ENCODE results near the gene AK2. TPM values are rescaled to one million over a fixed set of nuclear protein-coding genes. Genes with fewer than 3 reads are reported as not detected.
A peak's percentile ranks its signal among the peaks of the same experiment; 100 is the strongest.

Gene AK2
- total and polyA plus RNA-seq, 4 donors: 71.8 to 95.6 (median 82.6) TPM

- no peaks in the 10 kb centered on the region for H3K9me3 ChIP-seq (ENCODE audit: control insufficient read depth, low read length)
- DNase-seq (no peak), ATAC-seq (ENCODE audit: low FRiP score) (no peak)
- no peak overlapping the region for H3K27ac ChIP-seq (ENCODE audit: low read depth in 1 of 2, low read length in 2 of 2)
- H3K4me1 ChIP-seq (ENCODE audit: control insufficient read depth in 1 of 2, insufficient read depth in 2 of 2, low read length in 2 of 2): no peaks in the 10 kb centered on the region
- intact Hi-C loops (cut with DNase I): no loop called here
- H3K36me3 ChIP-seq (ENCODE audit: control insufficient read depth in 1 of 2, insufficient read depth in 2 of 2, low read length in 1 of 2): peaks cover 8% of the 10 kb centered on the region in 2 donors
- no peak overlapping the region for H3K4me3 ChIP-seq (ENCODE audit: low read length in 2 of 2)
- H3K27me3 ChIP-seq (ENCODE audit: control insufficient read depth in 1 of 2, insufficient read depth in 2 of 2, low read length in 1 of 2): no peaks in the 10 kb centered on the region
Measured at GRCh38 chr1:33022650-33023200, 14.0 kb downstream of the AK2 start.

GRCh38 chr1:33021567-33022431, 14.9 kb downstream of the AK2 start:
- Histone ChIP-seq H3K27ac (ENCODE audit: low read depth in 1 of 2, low read length in 2 of 2) (no peak overlapping the region), H3K27me3 (ENCODE audit: control insufficient read depth in 1 of 2, insufficient read depth in 2 of 2, low read length in 1 of 2) (no peaks in the 10 kb centered on the region), H3K4me3 (ENCODE audit: low read length in 2 of 2) (no peak overlapping the region), H3K4me1 (ENCODE audit: control insufficient read depth in 1 of 2, insufficient read depth in 2 of 2, low read length in 2 of 2) (no peaks in the 10 kb centered on the region), H3K36me3 (ENCODE audit: control insufficient read depth in 1 of 2, insufficient read depth in 2 of 2, low read length in 1 of 2) (peaks cover 11% of the 10 kb centered on the region in 2 donors), H3K9me3 (ENCODE audit: control insufficient read depth, low read length) (no peaks in the 10 kb centered on the region)
- intact Hi-C loops (cut with DNase I): no loop called here
- 84 to 88% methylated on average over 4 of the region's 4 CpGs for WGBS, 2 donors
- no peak for ATAC-seq (ENCODE audit: low FRiP score)
- DNase-seq: no peak

GRCh38 chr1:33018112-33018511, 18.6 kb downstream of the AK2 start:
- Histone ChIP-seq H3K27ac (ENCODE audit: low read depth in 1 of 2, low read length in 2 of 2) (no peak overlapping the region), H3K4me3 (ENCODE audit: low read length in 2 of 2) (no peak overlapping the region), H3K9me3 (ENCODE audit: control insufficient read depth, low read length) (no peaks in the 10 kb centered on the region), H3K4me1 (ENCODE audit: control insufficient read depth in 1 of 2, insufficient read depth in 2 of 2, low read length in 2 of 2) (no peaks in the 10 kb centered on the region), H3K36me3 (ENCODE audit: control insufficient read depth in 1 of 2, insufficient read depth in 2 of 2, low read length in 1 of 2) (peaks cover 9 to 14% of the 10 kb centered on the region in 2 donors), H3K27me3 (ENCODE audit: control insufficient read depth in 1 of 2, insufficient read depth in 2 of 2, low read length in 1 of 2) (no peaks in the 10 kb centered on the region)
- WGBS, 2 donors: 94 to 95% methylated on average over 3 of the region's 3 CpGs
- intact Hi-C loops (cut with DNase I): no loop called here
- ATAC-seq (ENCODE audit: low FRiP score) (no peak), DNase-seq (no peak)

GRCh38 chr1:33017175-33017574, 19.5 kb downstream of the AK2 start:
- Histone ChIP-seq H3K4me1 (ENCODE audit: control insufficient read depth in 1 of 2, insufficient read depth in 2 of 2, low read length in 2 of 2) (peaks cover 0 to 3% of the 10 kb centered on the region in 2 donors), H3K27ac (ENCODE audit: low read depth in 1 of 2, low read length in 2 of 2) (no peak overlapping the region), H3K9me3 (ENCODE audit: control insufficient read depth, low read length) (no peaks in the 10 kb centered on the region), H3K4me3 (ENCODE audit: low read length in 2 of 2) (no peak overlapping the region), H3K27me3 (ENCODE audit: control insufficient read depth in 1 of 2, insufficient read depth in 2 of 2, low read length in 1 of 2) (no peaks in the 10 kb centered on the region), H3K36me3 (ENCODE audit: control insufficient read depth in 1 of 2, insufficient read depth in 2 of 2, low read length in 1 of 2) (peaks cover 9 to 10% of the 10 kb centered on the region in 2 donors)
- 86 to 88% methylated on average over 2 of the region's 2 CpGs for WGBS, 2 donors
- DNase-seq: no peak
- no peak for ATAC-seq (ENCODE audit: low FRiP score)
- intact Hi-C loops (cut with DNase I): no loop called here

- DNase-seq (no peak), ATAC-seq (ENCODE audit: low FRiP score) (no peak)
- H3K4me3 ChIP-seq (ENCODE audit: low read length in 2 of 2): no peak overlapping the region
- H3K9me3 ChIP-seq (ENCODE audit: control insufficient read depth, low read length): no peaks in the 10 kb centered on the region
- no peak overlapping the region for H3K27ac ChIP-seq (ENCODE audit: low read depth in 1 of 2, low read length in 2 of 2)
- H3K27me3 ChIP-seq (ENCODE audit: control insufficient read depth in 1 of 2, insufficient read depth in 2 of 2, low read length in 1 of 2): no peaks in the 10 kb centered on the region
- intact Hi-C loops (cut with DNase I): no loop called here
- peaks cover 4 to 10% of the 10 kb centered on the region in 2 donors for H3K36me3 ChIP-seq (ENCODE audit: control insufficient read depth in 1 of 2, insufficient read depth in 2 of 2, low read length in 1 of 2)
- 92 to 95% methylated on average over 2 of the region's 2 CpGs for WGBS, 2 donors
- H3K4me1 ChIP-seq (ENCODE audit: control insufficient read depth in 1 of 2, insufficient read depth in 2 of 2, low read length in 2 of 2): peaks cover 0 to 9% of the 10 kb centered on the region in 2 donors
Measured at GRCh38 chr1:33015216-33015615, 21.5 kb downstream of the AK2 start.

GRCh38 chr1:33014464-33015163, 22.1 kb downstream of the AK2 start:
- intact Hi-C loops (cut with DNase I): no loop called here
- H3K9me3 ChIP-seq (ENCODE audit: control insufficient read depth, low read length): no peaks in the 10 kb centered on the region
- peaks cover 0 to 9% of the 10 kb centered on the region in 2 donors for H3K4me1 ChIP-seq (ENCODE audit: control insufficient read depth in 1 of 2, insufficient read depth in 2 of 2, low read length in 2 of 2)
- peaks cover 4 to 7% of the 10 kb centered on the region in 2 donors for H3K36me3 ChIP-seq (ENCODE audit: control insufficient read depth in 1 of 2, insufficient read depth in 2 of 2, low read length in 1 of 2)
- ATAC-seq (ENCODE audit: low FRiP score): no peak
- no peak overlapping the region for H3K27ac ChIP-seq (ENCODE audit: low read depth in 1 of 2, low read length in 2 of 2)
- H3K4me3 ChIP-seq (ENCODE audit: low read length in 2 of 2): no peak overlapping the region
- DNase-seq: no peak
- WGBS, 2 donors: 85 to 87% methylated on average over 8 of the region's 8 CpGs
- no peaks in the 10 kb centered on the region for H3K27me3 ChIP-seq (ENCODE audit: control insufficient read depth in 1 of 2, insufficient read depth in 2 of 2, low read length in 1 of 2)

GRCh38 chr1:33013791-33014190, 22.9 kb downstream of the AK2 start:
- Histone ChIP-seq H3K4me1 (ENCODE audit: control insufficient read depth in 1 of 2, insufficient read depth in 2 of 2, low read length in 2 of 2) (peaks cover 0 to 9% of the 10 kb centered on the region in 2 donors), H3K27ac (ENCODE audit: low read depth in 1 of 2, low read length in 2 of 2) (no peak overlapping the region), H3K4me3 (ENCODE audit: low read length in 2 of 2) (no peak overlapping the region), H3K9me3 (ENCODE audit: control insufficient read depth, low read length) (no peaks in the 10 kb centered on the region), H3K27me3 (ENCODE audit: control insufficient read depth in 1 of 2, insufficient read depth in 2 of 2, low read length in 1 of 2) (no peaks in the 10 kb centered on the region), H3K36me3 (ENCODE audit: control insufficient read depth in 1 of 2, insufficient read depth in 2 of 2, low read length in 1 of 2) (peaks cover 2 to 7% of the 10 kb centered on the region in 2 donors)
- no peak for ATAC-seq (ENCODE audit: low FRiP score)
- WGBS, 2 donors: 71 to 74% methylated on average over 1 of the region's 1 CpG
- intact Hi-C loops (cut with DNase I): no loop called here
- no peak for DNase-seq

GRCh38 chr1:33012165-33012564, 24.5 kb downstream of the AK2 start:
- peak overlapping the region; percentile 8 to 57 for H3K27ac ChIP-seq (ENCODE audit: low read depth in 1 of 2, low read length in 2 of 2)
- peaks cover 5 to 7% of the 10 kb centered on the region in 2 donors for H3K36me3 ChIP-seq (ENCODE audit: control insufficient read depth in 1 of 2, insufficient read depth in 2 of 2, low read length in 1 of 2)
- no peak for ATAC-seq (ENCODE audit: low FRiP score)
- intact Hi-C loops (cut with DNase I): no loop called here
- H3K4me1 ChIP-seq (ENCODE audit: control insufficient read depth in 1 of 2, insufficient read depth in 2 of 2, low read length in 2 of 2): peaks cover 0 to 9% of the 10 kb centered on the region in 2 donors
- no peaks in the 10 kb centered on the region for H3K27me3 ChIP-seq (ENCODE audit: control insufficient read depth in 1 of 2, insufficient read depth in 2 of 2, low read length in 1 of 2)
- WGBS, 2 donors: 38 to 42% methylated on average over 3 of the region's 3 CpGs
- no peak for DNase-seq
- H3K4me3 ChIP-seq (ENCODE audit: low read length in 2 of 2): no peak overlapping the region
- no peaks in the 10 kb centered on the region for H3K9me3 ChIP-seq (ENCODE audit: control insufficient read depth, low read length)

All from aorta (tissue), 5 donors.